Rectal smooth muscle tissue (tissue), 1 donor: ENCODE data around the gene GLTPD2.

Source experiments
- H3K27ac ChIP-seq: one replicate; pipeline ENCODE4 v1.7.0; 2013; ENCODE audit warnings: low read depth, low read length, inconsistent platforms
- H3K27me3 ChIP-seq: one replicate; pipeline ENCODE4 v1.7.0; 2013; ENCODE audit warnings: low read length; ENCODE audit not compliant: control insufficient read depth, insufficient read depth
- H3K36me3 ChIP-seq: one replicate; pipeline ENCODE4 v1.7.0; 2013; ENCODE audit warnings: low read length; ENCODE audit not compliant: control insufficient read depth, insufficient read depth
- H3K4me1 ChIP-seq: one replicate; pipeline ENCODE4 v1.7.0; 2013; ENCODE audit warnings: low read length; ENCODE audit not compliant: control insufficient read depth, insufficient read depth
- H3K4me3 ChIP-seq: one replicate; pipeline ENCODE4 v1.7.0; 2013; ENCODE audit warnings: low read length
- H3K9ac ChIP-seq: one replicate; pipeline ENCODE4 v1.7.0; 2013; ENCODE audit warnings: low read length

GLTPD2 gene

GRCh38 chr17:4796552-4796920 is 7.8 kb downstream of the GLTPD2 start:
- Histone ChIP-seq H3K27me3 (no peaks in the 10 kb centered on the region), H3K4me3 (peak overlapping the region; percentile 95), H3K36me3 (peaks cover 11% of the 10 kb centered on the region), H3K27ac (peak overlapping the region; percentile 77), H3K9ac (no peak overlapping the region), H3K4me1 (no peaks in the 10 kb centered on the region)

DNA sequence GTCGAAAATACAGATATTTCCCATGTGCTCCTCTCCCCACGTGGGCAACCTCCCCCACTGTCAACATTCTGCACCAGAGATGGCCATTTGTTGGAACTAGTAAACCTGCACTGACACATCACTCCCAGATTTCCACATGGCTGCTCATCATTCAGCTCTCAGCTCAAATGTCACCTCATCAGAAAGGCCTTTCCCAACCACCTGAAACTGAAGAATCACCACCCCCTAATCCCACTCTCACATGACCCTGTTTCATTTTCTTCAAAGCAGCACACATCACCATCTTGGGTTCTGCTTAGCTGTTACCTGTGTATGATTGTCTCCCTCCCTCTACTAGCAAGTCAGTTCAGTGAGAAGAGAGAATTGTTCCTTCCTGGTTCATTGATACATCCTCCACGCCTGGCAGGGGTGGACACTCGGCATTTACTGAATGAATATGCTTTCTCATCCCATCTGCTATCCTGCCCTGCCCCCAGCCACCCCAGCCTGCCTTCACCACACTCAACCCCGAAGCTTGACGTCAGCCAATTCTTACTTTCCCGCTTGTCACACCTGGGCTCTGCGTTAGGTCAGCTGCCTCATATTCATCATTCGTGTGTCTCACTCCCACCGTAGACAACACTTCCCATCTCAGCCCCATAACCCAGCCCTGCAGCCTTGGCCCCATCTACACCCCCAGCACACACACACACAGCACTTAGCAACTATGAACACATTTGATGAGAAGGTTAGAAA is 11.9 kb downstream of the GLTPD2 start:
- H3K27me3 ChIP-seq: no peaks in the 10 kb centered on the region
- no peak overlapping the region for H3K4me3 ChIP-seq
- H3K9ac ChIP-seq: no peak overlapping the region
- H3K36me3 ChIP-seq: peaks cover 11% of the 10 kb centered on the region
- no peaks in the 10 kb centered on the region for H3K4me1 ChIP-seq
- H3K27ac ChIP-seq: no peak overlapping the region

DNA sequence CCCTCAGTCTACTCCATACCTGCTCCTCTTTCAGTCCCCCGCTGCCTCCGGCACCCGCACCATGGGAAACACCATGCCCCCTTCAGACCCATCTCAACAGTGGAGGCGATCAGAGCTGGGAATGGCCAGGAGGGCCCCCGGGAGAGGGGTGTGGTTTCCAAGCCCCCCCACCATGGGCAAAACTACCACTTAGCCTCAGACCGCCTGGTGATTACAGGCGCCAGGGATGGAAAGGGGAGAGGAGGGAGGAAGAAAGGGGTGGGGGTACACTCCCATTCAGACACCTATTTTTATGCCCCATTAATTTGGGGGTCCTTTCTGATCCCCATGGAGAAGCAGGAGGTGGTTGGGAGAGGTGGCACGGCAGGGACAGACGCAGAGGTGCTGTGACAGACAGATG is 13.5 kb downstream of the GLTPD2 start, which contains the start of gene C17orf114:
Gene C17orf114, minus strand, starts transcription at position 101 of the 400 bp plus-strand sequence.
- Histone ChIP-seq H3K4me3 (no peak within 1 kb of the TSS), H3K27me3 (no peaks in the 10 kb centered on the region), H3K27ac (no peak within 1 kb of the TSS), H3K4me1 (no peaks in the 10 kb centered on the region), H3K9ac (no peak within 1 kb of the TSS), H3K36me3 (peaks cover 11% of the 10 kb centered on the region)

- Histone ChIP-seq H3K4me3 (peak overlapping the region; percentile 53), H3K9ac (no peak overlapping the region), H3K4me1 (peaks cover 6% of the 10 kb centered on the region), H3K27ac (no peak overlapping the region), H3K27me3 (no peaks in the 10 kb centered on the region), H3K36me3 (peaks cover 4% of the 10 kb centered on the region)
These were observed 17.7 kb downstream of the GLTPD2 start for GRCh38 chr17:4806456-4806776.

GRCh38 chr17:4806777-4807604 is 18.2 kb downstream of the GLTPD2 start, which contains the start of gene PLD2:
Gene PLD2 (plus strand): TSS chr17:4807152. CDS start chr17:4807773, 621 bp downstream.
- H3K9ac ChIP-seq: no peak within 1 kb of the TSS
- peak within 1 kb of the TSS; percentile 67 for H3K4me3 ChIP-seq
- peak within 1 kb of the TSS; percentile 52 for H3K27ac ChIP-seq
- H3K27me3 ChIP-seq: no peaks in the 10 kb centered on the region
- peaks cover 4% of the 10 kb centered on the region for H3K36me3 ChIP-seq
- peaks cover 6% of the 10 kb centered on the region for H3K4me1 ChIP-seq

- no peak overlapping the region for H3K27ac ChIP-seq
- H3K4me3 ChIP-seq: peak overlapping the region; percentile 67
- H3K27me3 ChIP-seq: no peaks in the 10 kb centered on the region
- peaks cover 6% of the 10 kb centered on the region for H3K4me1 ChIP-seq
- H3K36me3 ChIP-seq: peaks cover 4% of the 10 kb centered on the region
- H3K9ac ChIP-seq: no peak overlapping the region
These were observed 19.0 kb downstream of the GLTPD2 start for GRCh38 chr17:4807605-4808377.

- Histone ChIP-seq H3K27me3 (no peaks in the 10 kb centered on the region), H3K9ac (no peak overlapping the region), H3K4me3 (peak overlapping the region; percentile 13), H3K27ac (no peak overlapping the region), H3K36me3 (peaks cover 4% of the 10 kb centered on the region), H3K4me1 (peaks cover 6% of the 10 kb centered on the region)
These were observed 19.6 kb downstream of the GLTPD2 start for GRCh38 chr17:4808378-4808767.

GRCh38 chr17:4810696-4811290 is 22.0 kb downstream of the GLTPD2 start:
- Histone ChIP-seq H3K27ac (no peak overlapping the region), H3K4me3 (no peak overlapping the region), H3K4me1 (peaks cover 6% of the 10 kb centered on the region), H3K36me3 (peaks cover 4% of the 10 kb centered on the region), H3K27me3 (no peaks in the 10 kb centered on the region), H3K9ac (no peak overlapping the region)

GRCh38 chr17:4811471-4811870 is 22.7 kb downstream of the GLTPD2 start:
- Histone ChIP-seq H3K36me3 (peaks cover 6% of the 10 kb centered on the region), H3K4me1 (peaks cover 6% of the 10 kb centered on the region), H3K27me3 (no peaks in the 10 kb centered on the region), H3K27ac (no peak overlapping the region), H3K4me3 (no peak overlapping the region), H3K9ac (no peak overlapping the region)

DNA sequence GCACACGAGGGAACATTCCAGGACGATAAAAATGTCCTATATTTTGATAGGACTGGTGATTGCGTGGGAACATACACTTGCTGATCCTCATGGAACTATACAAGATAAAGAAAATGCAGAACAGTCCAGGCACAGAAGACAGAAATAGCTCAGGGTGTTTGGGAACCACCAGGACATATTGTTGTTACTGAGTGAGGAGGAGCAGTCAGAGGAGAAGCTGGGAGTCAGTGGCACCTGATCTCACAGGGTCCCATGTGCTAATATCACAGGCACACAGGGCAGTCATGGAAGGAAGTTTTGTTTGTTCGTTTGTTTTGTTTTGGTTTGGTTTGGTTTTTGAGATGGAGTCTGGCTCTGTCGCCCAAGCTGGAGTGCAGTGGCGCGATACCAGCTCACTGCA is 23.9 kb downstream of the GLTPD2 start:
- Histone ChIP-seq H3K27me3 (no peaks in the 10 kb centered on the region), H3K4me3 (no peak overlapping the region), H3K4me1 (peaks cover 6% of the 10 kb centered on the region), H3K36me3 (peaks cover 11% of the 10 kb centered on the region), H3K27ac (no peak overlapping the region), H3K9ac (no peak overlapping the region)

GRCh38 chr17:4815043-4815675 is 26.4 kb downstream of the GLTPD2 start:
- Histone ChIP-seq H3K4me3 (no peak overlapping the region), H3K9ac (no peak overlapping the region), H3K27ac (no peak overlapping the region), H3K4me1 (no peaks in the 10 kb centered on the region), H3K27me3 (no peaks in the 10 kb centered on the region), H3K36me3 (peaks cover 11% of the 10 kb centered on the region)
